HG03378 (cell line): ENCODE measurements around the gene TEKT3.

ENCODE experiments used
- ATAC-seq: cut with Tn5 transposase; IDR thresholded peaks from one replicate; pipeline ENCODE4 v1.9.1; 2021; ENCODE audit warnings: mild to moderate bottlenecking, moderate library complexity; ENCODE audit not compliant: unreplicated experiment

Gene TEKT3

GRCh38 chr17:15341385-15341849 is at the start of gene TEKT3:
Gene TEKT3, minus strand, starts transcription at chr17:15341597. Its CDS starts 10,012 bp downstream, at chr17:15331585.
- no peak for ATAC-seq

- ATAC-seq: no peak
These were observed 47.1 kb upstream of the TEKT3 start for GRCh38 chr17:15388356-15389041.

- ATAC-seq: no peak
These were observed 44.7 kb upstream of the TEKT3 start for GRCh38 chr17:15386083-15386482.

- ATAC-seq: no peak
These were observed 43.9 kb upstream of the TEKT3 start for GRCh38 chr17:15385305-15385704.

GRCh38 chr17:15384142-15384787 is 42.9 kb upstream of the TEKT3 start:
- ATAC-seq: no peak

GRCh38 chr17:15382914-15383313 is 41.5 kb upstream of the TEKT3 start:
- ATAC-seq: no peak

GRCh38 chr17:15381707-15382106 is 40.3 kb upstream of the TEKT3 start:
- ATAC-seq: no peak

GRCh38 chr17:15380446-15380845 is 39.0 kb upstream of the TEKT3 start:
- no peak for ATAC-seq

- no peak for ATAC-seq
These were observed 38.3 kb upstream of the TEKT3 start for GRCh38 chr17:15379659-15380058.

- ATAC-seq: no peak
These were observed 36.8 kb upstream of the TEKT3 start for GRCh38 chr17:15378243-15378642.

- no peak for ATAC-seq
These were observed 36.2 kb upstream of the TEKT3 start for GRCh38 chr17:15377616-15378015.

GRCh38 chr17:15377200-15377599 is 35.8 kb upstream of the TEKT3 start:
- no peak for ATAC-seq

- ATAC-seq: no peak
These were observed 30.2 kb upstream of the TEKT3 start for GRCh38 chr17:15371376-15372130.

- no peak for ATAC-seq
These were observed 27.2 kb upstream of the TEKT3 start for GRCh38 chr17:15368600-15368999.

- no peak for ATAC-seq
These were observed 24.6 kb upstream of the TEKT3 start for GRCh38 chr17:15366026-15366425.

GRCh38 chr17:15364615-15365014 is 23.2 kb upstream of the TEKT3 start:
- no peak for ATAC-seq

- no peak for ATAC-seq
These were observed 22.3 kb upstream of the TEKT3 start for GRCh38 chr17:15363702-15364101.

- ATAC-seq: no peak
These were observed 20.2 kb upstream of the TEKT3 start for GRCh38 chr17:15361592-15361991.

GRCh38 chr17:15361151-15361550 is 19.8 kb upstream of the TEKT3 start:
- ATAC-seq: no peak

GRCh38 chr17:15354256-15354655 is 12.9 kb upstream of the TEKT3 start:
- ATAC-seq: no peak

GRCh38 chr17:15351925-15352324 is 10.5 kb upstream of the TEKT3 start:
- ATAC-seq: no peak

GRCh38 chr17:15351478-15351840 is 10.1 kb upstream of the TEKT3 start:
- ATAC-seq: no peak
